GM23248 (cell line): ENCODE results near the gene MOV10L1.

Experiments used
- EZH2 ChIP-seq: fragments of 200-600 bp; sonication (generic); IDR thresholded peaks from 2 replicates; pipeline ENCODE4 v1.6.1; 2018; ENCODE audit warnings: antibody characterized with exemption, mild to moderate bottlenecking; ENCODE audit not compliant: insufficient read depth, poor library complexity, severe bottlenecking
- EZH2phosphoT487 ChIP-seq: fragments of 200-600 bp; sonication (generic); IDR thresholded peaks from 2 replicates; pipeline ENCODE4 v1.6.1; 2018; ENCODE audit warnings: antibody characterized with exemption, moderate library complexity, mild to moderate bottlenecking, low read depth; ENCODE audit not compliant: insufficient read depth

GRCh38 chr22:50070366-50070765 is 19.4 kb upstream of the MOV10L1 start:
- no peak for TF ChIP-seq EZH2
- TF ChIP-seq EZH2phosphoT487, result no peak
